ENCODE data around the gene NKD1. TPM values are rescaled to one million over a fixed set of nuclear protein-coding genes. Genes with fewer than 3 reads are reported as not detected.
A peak's percentile ranks its signal among the peaks of the same experiment; 100 is the strongest.

Gene NKD1
- total RNA-seq, 1 donor from 2014 or later: under 0.01 TPM

DNA sequence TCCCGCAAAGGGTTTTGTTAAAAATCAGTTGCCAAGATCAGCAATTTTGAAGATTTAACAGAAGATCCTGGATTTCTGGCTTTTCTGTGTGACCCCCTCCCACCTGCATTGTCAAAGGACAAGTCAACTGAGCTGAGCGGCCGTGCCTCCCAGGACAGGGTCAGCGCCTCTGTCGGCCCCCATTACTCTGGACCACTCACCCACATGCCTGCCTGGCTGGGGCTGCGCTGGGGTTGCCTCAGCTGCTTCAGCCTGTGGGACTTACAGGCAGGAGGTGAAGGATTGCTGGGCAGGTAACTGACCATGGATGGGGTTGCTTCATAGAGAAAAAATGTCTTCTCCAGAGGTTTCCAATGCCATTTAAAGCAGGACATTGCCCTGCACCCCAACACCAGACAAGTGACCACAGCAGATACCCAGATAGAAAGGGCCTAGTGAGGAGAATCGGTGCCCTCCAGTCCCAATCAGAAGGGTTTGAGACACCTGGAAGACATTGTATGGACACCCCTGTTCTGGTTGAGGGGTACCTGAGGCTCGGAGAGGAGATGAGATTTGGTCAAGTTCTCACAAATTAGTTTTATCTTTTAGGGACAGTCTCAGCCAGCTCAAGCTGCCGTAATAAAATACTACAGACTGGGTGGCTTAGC, 80.1 kb downstream of the NKD1 start:
- Histone ChIP-seq H3K4me3 (ENCODE audit: low read depth, low read length) (no peak overlapping the region), H3K36me3 (ENCODE audit: control insufficient read depth, insufficient read depth, low read length) (no peaks in the 10 kb centered on the region), H3K27me3 (ENCODE audit: control insufficient read depth, insufficient read depth, low read length) (no peaks in the 10 kb centered on the region)
- FAIRE-seq: no peak
- TF ChIP-seq, protein P1, sequence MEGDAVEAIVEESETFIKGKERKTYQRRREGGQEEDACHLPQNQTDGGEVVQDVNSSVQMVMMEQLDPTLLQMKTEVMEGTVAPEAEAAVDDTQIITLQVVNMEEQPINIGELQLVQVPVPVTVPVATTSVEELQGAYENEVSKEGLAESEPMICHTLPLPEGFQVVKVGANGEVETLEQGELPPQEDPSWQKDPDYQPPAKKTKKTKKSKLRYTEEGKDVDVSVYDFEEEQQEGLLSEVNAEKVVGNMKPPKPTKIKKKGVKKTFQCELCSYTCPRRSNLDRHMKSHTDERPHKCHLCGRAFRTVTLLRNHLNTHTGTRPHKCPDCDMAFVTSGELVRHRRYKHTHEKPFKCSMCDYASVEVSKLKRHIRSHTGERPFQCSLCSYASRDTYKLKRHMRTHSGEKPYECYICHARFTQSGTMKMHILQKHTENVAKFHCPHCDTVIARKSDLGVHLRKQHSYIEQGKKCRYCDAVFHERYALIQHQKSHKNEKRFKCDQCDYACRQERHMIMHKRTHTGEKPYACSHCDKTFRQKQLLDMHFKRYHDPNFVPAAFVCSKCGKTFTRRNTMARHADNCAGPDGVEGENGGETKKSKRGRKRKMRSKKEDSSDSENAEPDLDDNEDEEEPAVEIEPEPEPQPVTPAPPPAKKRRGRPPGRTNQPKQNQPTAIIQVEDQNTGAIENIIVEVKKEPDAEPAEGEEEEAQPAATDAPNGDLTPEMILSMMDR (IDR thresholded peaks at IDR 0.05; ENCODE audit: insufficient read depth, low read length, severe bottlenecking): no peak
- no peak for DNase-seq (ENCODE audit: low read depth)

DNA sequence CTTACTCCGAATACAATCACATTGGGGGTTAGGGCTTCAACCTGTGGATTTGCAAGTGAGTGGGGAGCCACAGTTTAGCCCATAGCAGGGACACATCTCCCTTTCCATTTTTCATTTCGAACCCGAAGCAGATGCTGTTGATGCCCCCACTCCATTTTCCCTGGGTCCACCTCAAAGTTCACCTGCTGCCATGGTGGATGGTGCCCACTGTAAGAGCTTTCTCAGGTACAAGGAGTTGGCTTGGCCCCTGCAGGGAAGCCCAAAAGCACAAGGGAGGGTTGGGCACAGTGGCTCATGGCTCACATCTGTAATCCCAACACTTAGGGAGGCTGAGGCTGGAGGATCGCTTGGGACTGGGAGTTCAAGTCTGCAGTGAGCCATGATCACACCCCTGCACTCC, 81.1 kb downstream of the NKD1 start:
- DNase-seq (ENCODE audit: low read depth): no peak
- FAIRE-seq: peak; percentile 7
- TF ChIP-seq, protein P1 (IDR thresholded peaks at IDR 0.05; ENCODE audit: insufficient read depth, low read length, severe bottlenecking): no peak

DNA sequence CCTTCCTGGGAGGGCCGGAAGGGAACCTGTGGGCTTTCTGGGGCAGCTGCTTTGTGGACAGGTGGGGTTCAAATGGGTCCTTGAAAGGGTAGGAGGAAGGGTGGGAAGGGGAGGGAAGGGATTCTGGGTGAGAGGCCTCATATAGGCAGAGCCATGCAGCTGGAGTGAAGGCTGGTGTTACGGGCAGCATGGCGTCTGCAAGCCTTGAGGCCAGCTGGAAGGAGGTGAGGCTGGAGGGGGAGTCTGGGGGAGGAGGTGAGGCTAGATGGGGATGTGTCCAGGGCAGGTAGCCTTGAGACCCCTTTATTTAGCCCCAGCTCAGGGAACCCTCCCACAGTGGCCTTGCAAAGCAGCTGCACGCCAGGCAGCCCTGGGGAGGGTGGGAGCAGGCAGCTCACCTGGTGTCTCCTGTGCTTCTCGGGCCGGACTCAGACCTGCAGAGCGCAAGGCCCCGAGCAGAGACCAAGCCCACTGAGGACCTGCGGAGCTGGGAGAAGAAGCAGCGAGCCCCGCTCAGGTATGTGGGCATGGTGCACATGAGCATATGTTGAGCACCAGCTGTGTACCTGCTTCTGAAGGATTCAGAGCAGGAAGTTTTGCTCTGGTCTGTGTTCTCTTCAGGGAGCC, 82.3 kb downstream of the NKD1 start:
- FAIRE-seq (no peak), DNase-seq (ENCODE audit: low read depth) (no peak)
- Histone ChIP-seq H3K36me3 (ENCODE audit: control insufficient read depth, insufficient read depth, low read length) (no peaks in the 10 kb centered on the region), H3K27me3 (ENCODE audit: control insufficient read depth, insufficient read depth, low read length) (no peaks in the 10 kb centered on the region), H3K4me3 (ENCODE audit: low read depth, low read length) (no peak overlapping the region)
- TF ChIP-seq, protein P1 (IDR thresholded peaks at IDR 0.05; ENCODE audit: insufficient read depth, low read length, severe bottlenecking): no peak

More for the DNA sequence above, 81.1 kb downstream of the NKD1 start:
- no peak overlapping the region for H3K4me3 ChIP-seq (ENCODE audit: low read depth, low read length)
- no peaks in the 10 kb centered on the region for H3K27me3 ChIP-seq (ENCODE audit: control insufficient read depth, insufficient read depth, low read length)
- no peaks in the 10 kb centered on the region for H3K36me3 ChIP-seq (ENCODE audit: control insufficient read depth, insufficient read depth, low read length)

DNA sequence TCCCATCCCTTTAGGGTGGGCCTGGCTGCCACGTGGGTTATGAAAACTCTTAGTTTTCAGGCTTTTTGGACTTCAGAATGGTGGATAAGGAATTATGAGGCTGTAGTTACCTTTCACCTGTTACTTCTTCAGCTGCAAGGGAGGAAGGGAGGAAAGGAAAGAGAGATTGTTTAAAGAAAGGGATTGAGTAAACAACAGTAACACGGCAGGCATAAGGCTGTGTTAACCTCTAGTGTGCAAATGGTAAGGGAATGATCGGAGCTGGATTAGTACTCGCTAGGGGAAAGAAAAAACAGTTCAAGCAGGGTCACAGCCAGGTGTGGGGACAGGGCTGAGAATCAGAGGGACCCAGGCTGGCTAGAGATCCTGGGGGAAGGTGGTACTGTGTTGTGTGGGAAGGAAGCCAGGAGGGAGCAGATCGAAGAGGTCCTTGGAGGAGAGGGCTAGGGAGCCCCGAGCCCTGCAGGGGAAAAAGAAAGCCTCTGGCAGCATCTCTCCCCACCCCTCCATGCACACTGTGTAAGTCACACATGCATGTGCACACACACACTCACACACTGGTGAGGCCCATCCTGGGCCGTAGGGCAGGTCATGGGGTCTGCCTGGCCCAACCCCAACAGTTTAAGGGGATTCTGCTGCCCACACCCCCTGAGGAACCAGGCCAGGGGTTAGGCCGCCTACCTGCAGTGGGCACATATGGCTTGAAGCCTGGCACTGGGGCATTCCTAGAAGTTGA, 83.2 kb downstream of the NKD1 start:
- no peak overlapping the region for H3K4me3 ChIP-seq (ENCODE audit: low read depth, low read length)
- H3K36me3 ChIP-seq (ENCODE audit: control insufficient read depth, insufficient read depth, low read length): no peaks in the 10 kb centered on the region
- peaks cover 2% of the 10 kb centered on the region for H3K27me3 ChIP-seq (ENCODE audit: control insufficient read depth, insufficient read depth, low read length)
- TF ChIP-seq, protein P1 (IDR thresholded peaks at IDR 0.05; ENCODE audit: insufficient read depth, low read length, severe bottlenecking): no peak
- FAIRE-seq: no peak
- no peak for DNase-seq (ENCODE audit: low read depth)

DNA sequence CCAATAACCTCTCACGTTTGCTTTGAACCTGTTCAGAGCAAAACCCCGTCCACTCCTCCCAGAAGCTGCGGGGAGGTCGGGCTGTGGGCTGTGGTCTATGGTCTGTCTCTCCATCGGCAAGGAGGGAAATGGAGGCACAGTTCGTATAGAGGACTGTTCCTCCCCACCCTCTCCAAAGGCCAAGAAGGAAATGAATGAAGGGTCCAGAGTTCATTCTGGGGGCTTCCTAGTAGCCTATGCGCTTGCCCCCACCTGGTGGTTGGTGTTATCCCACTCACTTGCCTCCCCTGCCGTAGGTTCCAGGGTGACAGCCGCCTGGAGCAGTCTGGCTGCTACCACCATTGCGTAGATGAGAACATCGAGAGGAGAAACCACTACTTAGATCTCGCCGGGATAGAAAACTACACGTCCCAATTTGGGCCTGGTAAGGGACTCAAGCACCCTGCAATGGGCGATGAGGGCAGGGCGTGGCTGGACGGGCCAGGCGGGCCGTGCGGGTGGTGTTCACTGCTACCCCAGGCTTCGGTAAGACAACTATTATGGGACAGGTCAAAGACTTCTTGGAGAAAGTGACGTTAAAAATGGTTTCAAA, 83.9 kb downstream of the NKD1 start:
- Histone ChIP-seq H3K4me3 (ENCODE audit: low read depth, low read length) (no peak overlapping the region), H3K27me3 (ENCODE audit: control insufficient read depth, insufficient read depth, low read length) (peaks cover 2% of the 10 kb centered on the region), H3K36me3 (ENCODE audit: control insufficient read depth, insufficient read depth, low read length) (no peaks in the 10 kb centered on the region)
- no peak for FAIRE-seq
- no peak for DNase-seq (ENCODE audit: low read depth)
- TF ChIP-seq, protein P1 (IDR thresholded peaks at IDR 0.05; ENCODE audit: insufficient read depth, low read length, severe bottlenecking): no peak

All from bronchial epithelial cell (primary cell).